Right renal pelvis (tissue), 4 donors: Measurements from ENCODE around the gene VPS8. TPM values are rescaled to one million over a fixed set of nuclear protein-coding genes. Genes with fewer than 3 reads are reported as not detected.
"Not testable (repeated sequence)": the region's sequence is repeated elsewhere in the genome, so short reads cannot be mapped to it uniquely, and the experiment has no call there.

Experiments
- DNase-seq, 4 donors: peaks; one replicate each; pipeline ENCODE4 v3.0.0-alpha.2; 2013; ENCODE audit warnings: low read depth in 4 of 4, low spot score in 3 of 4, missing footprints in 1 of 4
- polyA plus RNA-seq, 4 donors: library from polyadenylated mRNA; unstranded; fragments of 120-200 nt; gene quantifications; one replicate each; pipeline ENCODE4 v1.2.1, GENCODE V29; 2013; ENCODE audit not compliant: insufficient read length in 4 of 4

The VPS8 gene
- polyA plus RNA-seq, 4 donors, result 33.9 to 42.3 (median 41.8) TPM

DNA sequence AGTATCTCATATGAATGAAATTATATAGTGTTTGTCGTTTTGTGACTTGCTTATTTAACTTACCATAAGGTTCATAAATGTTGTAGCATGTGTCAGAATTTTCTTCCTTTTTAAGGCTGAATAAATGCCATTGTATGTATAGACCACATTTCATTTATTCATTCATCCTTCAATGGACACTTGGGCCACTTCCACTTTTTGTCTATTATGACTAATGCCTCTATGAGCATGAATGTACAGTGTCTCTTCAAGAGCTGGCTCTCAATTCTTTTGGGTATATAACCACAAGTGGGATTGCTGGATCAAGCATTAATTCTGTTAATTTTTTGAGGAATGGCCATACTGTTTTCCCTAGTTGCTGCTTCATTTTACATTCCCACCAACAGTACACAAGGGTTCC lies 156.1 kb downstream of the VPS8 start:
- no peak for DNase-seq

DNA sequence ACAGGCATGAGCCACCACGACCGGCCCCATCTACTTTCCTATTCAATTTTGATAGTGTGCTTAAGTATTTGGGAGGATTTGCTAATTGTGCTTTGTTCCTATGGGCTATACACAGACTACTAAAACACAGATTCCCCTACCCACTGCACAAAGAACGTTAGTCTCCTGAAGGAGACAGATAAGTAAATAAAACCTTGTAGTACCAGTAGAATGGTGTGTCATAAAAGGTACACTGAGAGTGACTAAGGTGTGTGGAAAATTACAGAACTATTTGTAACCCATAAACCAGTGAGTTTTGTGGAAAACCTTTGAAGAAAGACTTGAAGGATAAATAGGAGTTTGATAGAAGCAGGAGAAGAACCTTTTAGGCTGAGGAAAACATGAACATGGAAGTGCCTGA lies 158.2 kb downstream of the VPS8 start:
- no peak for DNase-seq

DNA sequence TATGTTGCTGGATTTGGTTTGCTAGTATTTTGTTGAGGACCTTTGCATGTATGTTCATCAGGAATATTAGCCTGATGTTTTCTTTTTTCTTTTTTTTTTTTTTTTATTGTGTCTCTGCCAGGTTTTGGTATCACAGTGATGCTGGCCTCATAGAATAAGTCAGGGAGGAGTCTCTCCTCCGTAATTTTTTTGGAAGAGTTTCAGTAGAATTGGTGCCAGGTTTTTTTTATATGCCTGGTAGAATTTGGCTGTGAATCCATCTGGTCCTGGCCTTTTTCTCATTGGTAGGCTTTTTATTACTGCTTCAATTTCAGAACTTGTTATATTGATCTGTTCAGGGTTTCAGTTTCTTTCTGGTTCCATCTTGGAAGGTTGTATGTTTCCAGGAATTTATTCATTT lies 165.8 kb downstream of the VPS8 start:
- no peak for DNase-seq

DNA sequence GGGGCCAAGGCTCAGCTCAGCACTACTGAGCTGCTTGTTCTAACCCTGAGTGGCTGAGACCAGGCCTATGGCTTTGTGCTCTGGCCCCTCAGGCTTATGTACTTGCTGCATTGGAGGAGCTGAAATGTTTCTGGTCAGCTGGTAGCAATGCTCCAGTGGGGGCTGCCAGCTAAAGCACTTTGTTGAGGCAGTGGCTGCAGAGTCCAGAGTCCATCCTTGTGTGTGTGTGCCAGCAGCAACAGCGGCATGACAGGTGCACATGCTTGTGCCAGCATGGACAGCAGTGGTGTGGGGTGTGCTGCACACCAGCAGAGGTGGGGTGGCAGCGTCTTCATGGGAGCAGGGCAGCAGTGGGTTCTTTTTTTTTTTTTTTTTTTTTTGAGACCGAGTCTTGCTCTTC lies 169.1 kb downstream of the VPS8 start:
- DNase-seq, result no peak

DNA sequence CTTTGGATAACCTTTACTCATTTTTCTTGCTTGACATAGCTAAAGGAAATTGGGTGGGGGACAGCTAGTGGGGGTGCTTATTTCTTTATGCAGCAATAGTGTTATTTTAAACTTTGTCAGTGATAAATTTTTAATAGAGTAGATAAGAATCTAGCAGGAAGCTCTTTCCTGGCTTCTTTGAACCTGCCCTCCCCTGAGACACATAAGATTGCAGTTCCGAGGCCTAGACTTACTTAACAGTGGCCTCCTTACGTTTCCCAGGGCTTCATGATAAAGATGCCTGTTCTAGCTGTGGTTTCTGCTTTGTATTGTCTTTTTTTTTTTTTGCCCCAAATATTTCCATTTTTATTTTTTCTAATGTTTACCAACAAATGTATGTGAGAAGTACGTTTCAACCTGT lies 170.1 kb downstream of the VPS8 start:
- DNase-seq, result no peak

DNA sequence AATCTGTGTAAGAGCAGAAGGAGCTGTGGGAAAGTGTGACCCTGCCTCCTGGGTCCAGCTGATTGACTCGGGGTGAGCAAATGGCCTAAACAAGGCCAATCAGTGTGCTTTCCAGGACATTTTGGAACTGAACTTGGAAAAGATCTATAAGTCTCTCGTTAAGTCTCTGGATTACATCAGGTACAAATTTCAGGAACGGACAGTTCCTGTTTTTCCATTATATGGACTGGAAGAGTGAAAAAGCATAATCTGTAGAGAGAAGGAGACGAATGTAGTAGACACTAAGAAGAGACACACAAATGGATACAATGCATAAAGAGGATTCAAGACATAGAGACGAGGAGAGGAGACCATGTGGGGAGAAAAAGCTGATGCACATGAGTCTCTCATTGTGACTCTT lies 173.6 kb downstream of the VPS8 start:
- no peak for DNase-seq

DNA sequence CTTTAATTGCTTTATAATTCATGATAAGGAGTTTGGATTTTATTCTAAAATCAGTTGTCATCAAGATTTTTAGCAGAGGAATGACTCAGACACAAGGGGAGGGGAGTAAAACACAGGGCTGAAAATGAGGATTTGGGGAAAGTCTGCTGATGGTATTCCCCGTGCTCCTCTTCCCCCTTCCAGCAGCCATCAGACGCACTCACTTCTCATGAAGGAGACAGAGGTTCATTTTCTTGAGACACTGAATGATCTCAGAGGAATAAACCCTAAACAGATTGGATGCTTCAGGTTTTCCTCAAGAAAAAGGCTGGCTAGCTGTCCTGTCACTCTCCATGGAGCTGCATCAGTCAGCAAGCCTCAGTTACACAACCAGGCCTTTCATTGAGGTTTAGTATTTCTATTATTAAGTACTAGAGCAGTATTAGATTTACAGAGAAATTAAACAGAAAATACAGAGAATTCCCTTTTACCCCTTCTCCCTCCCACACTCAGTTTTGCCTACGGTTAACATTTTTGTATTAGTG lies 174.5 kb downstream of the VPS8 start:
- no peak for DNase-seq

DNA sequence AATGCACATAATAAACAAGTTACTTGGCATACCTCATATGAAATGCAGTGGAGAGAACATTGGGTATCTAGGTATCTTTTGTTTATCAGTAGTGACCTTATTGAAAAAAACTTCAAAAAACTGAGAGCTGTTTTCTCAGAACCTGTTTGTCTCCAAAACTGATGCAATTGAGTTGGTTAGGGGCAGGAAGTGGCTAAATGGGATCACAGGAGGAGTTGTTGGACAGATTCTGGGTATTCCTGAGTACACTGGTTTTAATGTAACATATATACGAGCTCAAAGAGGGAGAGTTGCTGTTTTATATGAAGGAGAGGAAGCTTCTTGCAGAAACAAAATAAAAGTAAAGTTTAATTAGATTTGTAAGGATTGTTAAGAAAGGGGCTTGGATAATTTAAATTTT lies 181.4 kb downstream of the VPS8 start:
- no peak for DNase-seq

DNA sequence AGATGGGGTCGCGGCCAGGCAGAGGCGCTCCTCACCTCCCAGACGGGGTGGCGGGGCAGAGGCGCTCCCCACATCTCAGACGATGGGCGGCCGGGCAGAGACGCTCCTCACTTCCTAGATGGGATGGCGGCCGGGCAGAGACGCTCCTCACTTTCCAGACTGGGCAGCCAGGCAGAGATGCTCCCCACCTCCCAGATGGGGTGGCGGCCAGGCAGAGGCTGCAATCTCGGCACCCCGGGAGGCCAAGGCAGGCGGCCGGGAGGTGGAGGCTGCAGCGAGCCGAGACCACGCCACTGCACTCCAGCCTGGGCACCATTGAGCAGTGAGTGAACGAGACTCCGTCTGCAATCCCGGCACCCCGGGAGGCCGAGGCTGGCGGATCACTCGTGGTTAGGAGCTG lies 191.9 kb downstream of the VPS8 start:
- DNase-seq, result not testable (repeated sequence)

DNA sequence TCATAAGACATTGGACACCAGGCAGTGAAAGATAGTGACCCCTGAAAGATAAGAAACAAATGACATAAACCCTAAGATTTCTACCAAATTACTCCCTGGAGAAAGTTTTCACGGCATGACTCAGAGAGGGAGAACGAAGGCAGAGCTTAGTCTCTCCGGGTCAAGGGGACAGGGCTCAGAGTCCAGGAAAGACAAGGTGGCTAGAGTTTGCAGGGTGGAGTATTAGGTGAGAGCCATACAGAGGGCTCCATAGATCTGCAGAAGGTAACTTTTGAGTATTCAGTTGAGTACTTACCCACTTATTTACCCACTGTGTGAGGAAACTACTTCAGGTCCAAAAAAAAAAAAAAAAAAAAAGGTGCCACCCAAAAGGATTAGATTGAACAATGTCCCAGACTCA lies 197.7 kb downstream of the VPS8 start:
- DNase-seq, result no peak

DNA sequence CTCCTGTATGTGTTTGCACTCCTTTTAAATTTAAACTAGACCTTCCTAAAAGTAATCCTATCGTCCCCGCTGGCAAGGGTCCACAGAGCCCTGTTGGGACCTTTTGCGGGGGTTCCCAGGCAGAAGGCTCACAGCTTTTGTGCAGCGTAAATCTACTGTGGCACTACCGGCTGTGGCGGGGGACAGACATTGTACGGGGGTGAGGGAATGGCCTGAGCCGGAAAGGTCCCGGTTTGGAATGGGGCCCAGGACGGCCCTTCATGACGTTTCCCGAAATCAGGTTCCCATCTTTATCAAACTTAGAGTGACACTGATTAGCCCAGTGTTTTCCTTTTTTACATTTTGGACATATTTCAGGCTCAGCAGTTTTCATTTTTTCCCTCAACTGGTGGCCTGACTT lies 205.6 kb downstream of the VPS8 start:
- DNase-seq, result not testable (repeated sequence)

DNA sequence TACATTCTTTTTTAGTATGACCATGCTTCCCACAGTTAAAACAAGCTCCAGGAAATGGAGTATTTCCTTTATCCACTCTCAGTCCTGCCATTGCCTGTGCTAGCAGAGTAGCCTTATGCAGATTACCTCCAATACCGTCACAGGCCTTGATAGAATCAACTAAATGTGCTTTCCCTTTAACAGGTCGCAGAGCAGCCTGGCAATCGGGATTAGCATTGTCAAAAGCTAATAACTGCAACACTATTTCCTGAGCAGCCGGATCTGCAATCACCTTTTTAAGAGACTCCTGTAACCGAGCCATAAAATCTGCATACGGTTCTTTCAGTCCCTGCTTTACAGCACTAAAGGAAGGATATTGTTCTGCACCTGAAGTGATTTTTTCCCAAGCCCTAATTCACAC lies 206.0 kb downstream of the VPS8 start:
- not testable (repeated sequence) for DNase-seq

DNA sequence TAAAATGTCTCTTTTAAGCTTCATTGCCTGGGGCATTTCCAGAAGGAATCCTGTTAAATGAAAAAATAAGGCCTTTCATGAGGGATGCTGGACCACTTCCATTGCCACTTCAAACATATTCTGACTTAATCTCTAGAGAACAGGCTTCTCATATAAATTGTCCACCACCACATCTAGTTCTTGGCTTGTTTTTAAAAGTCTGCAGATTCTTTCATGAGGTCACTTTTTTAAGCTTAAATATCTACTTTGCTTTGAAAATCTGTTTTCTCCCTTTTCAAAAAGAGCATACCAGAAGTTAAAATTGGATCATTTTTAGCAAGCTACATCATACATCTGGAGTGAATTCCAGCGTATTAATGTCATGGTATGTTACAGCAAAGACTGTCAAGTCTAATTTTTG lies 209.3 kb downstream of the VPS8 start:
- DNase-seq, result no peak

DNA sequence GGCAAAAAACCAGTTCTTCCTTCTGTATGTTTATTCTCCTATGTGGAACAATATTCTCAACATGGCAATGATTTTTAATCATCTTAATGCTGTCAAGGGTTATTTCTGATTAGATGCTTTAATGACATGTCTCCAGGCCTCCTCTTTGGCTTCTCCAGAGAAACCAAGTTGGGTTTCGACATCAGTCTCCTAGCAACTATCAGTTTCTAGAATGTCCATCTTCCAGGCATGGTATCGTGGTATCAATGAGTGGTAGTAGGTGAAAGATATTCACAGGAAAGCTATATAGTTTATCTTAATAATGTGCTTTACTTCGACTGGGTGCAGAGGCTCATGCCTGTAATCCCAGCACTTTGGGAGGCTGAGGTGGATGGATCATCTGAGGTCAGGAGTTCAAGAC lies 212.4 kb downstream of the VPS8 start:
- DNase-seq, result no peak

DNA sequence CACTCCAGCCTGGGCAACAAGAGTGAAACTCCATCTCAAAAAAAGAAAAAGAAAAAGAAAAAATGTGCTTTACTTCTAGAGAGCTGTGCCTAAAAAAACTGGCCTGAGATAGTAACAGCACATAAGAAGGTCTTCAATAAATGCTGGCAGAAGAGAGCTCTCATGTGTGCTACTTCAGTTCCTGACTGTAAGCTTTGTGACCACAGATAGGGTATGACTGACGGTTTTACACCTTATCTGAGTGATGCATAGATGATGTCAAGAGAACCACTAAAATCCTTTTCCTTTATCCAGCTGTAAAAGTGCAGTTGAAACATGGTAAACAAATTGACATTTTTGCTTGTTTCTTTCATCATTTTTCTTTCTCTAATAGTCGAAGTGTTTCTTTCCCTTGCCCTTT lies 213.0 kb downstream of the VPS8 start:
- DNase-seq, result no peak

DNA sequence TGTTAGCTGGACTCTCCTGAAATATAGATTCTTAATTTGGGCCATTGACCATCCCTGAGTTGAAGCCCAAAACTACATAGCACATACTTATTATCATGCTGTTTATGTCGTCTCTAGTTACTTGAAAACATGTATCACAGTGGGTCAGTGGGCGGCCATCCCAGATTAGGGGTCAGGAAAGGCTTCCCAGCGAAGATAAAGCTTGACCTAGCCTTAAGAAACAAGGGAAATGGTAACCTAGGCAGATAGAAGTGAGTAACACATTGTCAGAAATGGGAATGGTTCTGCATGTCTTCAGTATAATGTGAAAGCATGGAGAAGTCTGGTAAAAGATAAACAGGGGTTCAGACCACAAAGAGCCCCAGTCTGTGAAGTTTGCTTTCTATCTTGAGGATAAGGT lies 216.2 kb downstream of the VPS8 start:
- DNase-seq, result no peak

DNA sequence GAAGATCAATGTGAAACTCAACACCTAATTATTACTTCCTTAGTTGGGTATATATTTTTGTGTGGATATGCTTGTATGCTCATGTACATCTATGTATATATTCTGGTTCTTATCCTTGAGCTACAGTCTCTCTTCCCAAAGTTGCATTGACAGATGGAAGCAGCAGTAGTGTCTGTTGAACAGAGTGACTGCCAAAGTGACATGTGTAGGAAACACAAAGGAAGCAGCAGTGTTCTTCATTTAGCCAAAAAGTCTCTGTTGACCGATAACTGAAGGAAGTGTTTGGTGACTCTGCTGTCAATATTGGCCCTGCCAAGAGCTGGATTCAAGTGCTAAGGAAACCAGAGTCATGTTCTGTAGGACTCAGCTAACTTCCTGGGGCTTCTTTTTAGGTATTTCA lies 217.1 kb downstream of the VPS8 start:
- no peak for DNase-seq

DNA sequence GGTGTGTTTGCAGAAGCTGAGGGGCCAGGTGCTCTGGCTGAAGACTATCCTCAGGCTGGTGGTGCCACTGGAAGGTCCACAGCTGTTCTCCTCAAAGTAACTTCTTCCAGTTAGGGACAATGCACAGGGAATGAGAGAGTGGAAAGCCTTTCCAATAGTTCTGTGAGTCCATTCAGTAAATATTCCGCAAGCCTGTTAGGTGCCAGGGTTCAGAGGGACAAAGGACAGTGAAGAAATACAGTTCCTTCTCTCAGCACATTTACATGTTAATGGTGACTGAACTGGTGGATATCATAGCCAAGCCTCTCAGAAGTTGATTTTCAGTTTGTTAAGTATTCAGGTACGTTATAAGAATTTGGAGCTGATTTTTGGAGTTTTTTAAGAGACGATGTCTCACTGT lies 218.4 kb downstream of the VPS8 start:
- DNase-seq, result no peak

DNA sequence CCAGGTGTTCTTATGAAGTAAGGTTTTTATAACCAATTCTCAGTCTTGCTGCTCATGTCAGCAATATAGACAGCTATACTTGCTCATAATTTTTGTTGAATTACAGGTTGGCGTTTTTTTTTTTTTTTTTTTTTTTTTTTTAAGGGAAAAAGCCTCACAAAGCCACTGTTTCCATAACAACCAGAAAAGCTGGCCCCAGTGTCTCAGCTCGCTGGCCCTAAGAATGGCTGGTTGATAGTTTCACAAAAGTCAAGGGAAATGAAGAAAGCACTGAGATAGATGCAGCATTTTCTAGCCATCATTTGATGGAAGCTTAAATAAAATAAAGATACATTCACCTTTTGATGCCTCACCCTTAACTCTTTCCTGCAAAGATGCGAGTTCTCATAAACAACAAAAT lies 219.0 kb downstream of the VPS8 start:
- DNase-seq, result no peak

DNA sequence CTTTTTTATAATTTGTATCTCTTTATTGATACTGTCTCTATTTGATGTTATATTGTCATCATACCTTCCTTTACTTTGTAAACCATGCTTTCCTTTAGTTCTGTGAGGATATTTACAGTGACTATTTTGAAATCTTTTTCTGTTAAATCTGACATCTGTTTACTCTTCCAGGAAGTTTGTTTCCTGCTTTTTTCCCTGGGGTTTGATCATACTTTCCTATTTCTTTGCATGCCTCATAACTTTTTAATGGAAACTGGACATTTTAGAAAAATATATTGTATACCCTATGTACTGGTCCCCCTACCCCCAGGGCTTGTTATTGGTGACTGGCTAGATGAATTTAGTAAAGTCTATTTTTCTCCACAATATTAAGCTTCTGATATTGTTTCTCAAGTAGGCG lies 225.8 kb downstream of the VPS8 start:
- DNase-seq, result no peak

DNA sequence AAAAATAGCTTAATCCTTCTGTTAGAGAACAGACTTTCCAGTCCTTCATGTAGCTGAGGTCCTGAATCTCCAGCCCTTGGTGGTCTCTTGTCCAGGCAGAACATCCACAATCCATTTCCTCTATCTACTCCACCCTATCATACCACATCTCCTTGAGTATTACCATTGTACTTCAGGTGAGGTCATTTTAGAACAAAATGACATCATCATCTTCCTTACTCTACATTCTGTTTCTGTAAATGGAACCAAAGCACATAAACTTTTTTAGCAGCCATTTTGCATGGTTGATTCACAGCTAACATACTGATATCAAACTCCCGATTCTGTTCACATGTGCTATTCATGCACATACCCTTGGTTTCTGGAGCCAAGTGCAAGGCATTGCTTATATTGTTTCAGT lies 228.5 kb downstream of the VPS8 start:
- no peak for DNase-seq

DNA sequence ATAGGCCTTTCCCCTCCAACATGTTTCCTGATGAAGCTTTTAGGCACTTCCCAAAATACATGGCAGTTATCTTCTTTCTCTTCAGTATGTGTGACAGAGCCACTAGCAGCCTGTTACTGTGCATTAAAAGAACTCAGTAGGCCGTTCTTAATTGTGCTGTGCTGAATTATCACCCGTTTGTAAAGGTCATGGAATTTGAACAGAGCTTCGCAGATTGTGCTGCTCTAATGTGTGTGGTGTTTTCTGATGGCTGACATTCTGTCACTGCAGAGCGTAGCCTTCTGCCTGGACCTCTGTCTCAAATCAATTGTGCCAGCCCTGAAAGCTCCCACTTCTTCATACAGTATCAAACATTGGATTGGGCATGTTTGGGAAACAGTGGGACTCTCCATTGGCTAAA lies 229.6 kb downstream of the VPS8 start:
- no peak for DNase-seq

DNA sequence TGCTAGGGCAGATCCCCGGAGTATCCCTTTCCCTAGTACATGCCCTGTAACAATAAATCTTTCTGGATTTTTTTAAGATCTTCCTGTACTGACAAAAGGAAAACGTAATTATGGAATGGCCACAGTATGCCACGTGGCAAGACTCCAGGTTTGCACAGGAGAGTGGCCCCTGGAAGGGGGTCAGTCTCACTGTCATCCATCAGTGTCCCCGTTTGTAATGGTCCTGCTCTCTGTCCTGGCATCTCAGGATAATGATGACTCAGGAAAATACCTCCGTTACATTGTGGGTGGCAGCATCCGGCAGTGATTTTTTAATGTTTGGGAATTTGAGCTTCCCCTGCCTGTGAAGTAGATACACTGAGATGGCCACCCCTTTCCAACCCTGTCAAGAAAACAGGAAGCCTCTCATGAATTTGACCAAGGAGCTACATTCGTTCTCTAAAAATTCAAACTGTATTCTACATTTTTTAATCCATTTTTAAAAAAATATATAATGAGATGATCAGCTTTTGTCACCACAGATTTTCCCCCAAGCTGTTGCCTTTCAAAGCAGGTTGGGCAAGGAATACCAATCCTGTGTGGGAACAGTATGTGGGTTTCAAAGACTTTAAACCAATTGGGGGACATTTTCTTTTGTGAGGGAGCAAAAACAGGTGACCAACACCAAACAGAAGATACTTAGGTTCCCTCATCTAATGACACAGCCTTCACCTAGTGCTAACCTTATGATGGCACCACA lies 230.5 kb downstream of the VPS8 start:
- no peak for DNase-seq
